Measurements from ENCODE around the gene UBXN6.
A peak's percentile ranks its signal among the peaks of the same experiment; 100 is the strongest.

Gene UBXN6

DNA sequence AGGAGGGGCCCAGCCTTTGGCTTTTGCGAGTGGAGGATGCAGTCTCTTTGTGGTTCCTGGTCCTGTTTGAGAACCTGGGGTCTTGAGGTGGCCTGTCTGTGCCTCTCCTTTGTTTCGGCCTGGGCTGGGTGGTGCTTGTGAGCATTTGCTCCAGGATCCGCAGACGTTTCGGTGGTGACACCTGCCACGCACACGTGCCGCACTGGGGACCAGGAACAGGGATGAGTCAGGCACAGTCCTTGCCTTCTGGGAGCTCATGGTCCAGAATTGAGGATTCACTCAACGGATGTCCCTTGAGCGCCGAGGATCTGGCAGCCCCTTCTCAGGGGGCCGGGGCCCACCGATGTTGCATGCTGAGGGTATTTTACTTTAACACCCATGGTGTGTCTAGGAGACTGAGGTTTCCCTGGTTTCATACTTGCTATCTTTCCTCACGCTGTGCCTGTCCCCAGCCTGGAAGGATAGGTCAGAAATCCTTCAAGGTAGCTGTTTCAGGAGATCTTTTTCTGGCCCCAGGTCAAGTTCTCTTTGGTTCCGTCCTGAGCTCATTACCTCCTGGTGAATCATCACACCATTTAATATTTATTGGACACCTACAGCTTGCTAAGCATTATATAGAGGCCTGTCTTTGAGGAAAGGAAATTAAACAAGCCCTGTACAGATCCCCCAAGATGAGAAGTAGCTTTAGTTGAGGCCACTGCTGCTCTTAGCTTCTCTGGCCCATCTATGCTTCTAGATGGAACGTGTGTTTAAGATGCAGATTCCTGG is 19.6 kb upstream of the UBXN6 start:
- Histone ChIP-seq H3K4me3 (no peak overlapping the region), H3K4me1 (peaks cover 25% of the 10 kb centered on the region), H3K36me3 (peaks cover 69% of the 10 kb centered on the region), H3K9me3 (no peaks in the 10 kb centered on the region), H3K4me2 (no peak overlapping the region), H3K9ac (no peak overlapping the region), H4K20me1 (peaks cover 44% of the 10 kb centered on the region), H3K27me3 (no peaks in the 10 kb centered on the region), H3K27ac (no peak overlapping the region)
- no peak for TF ChIP-seq Cebpa-rat (IDR thresholded peaks at IDR 0.05)

DNA sequence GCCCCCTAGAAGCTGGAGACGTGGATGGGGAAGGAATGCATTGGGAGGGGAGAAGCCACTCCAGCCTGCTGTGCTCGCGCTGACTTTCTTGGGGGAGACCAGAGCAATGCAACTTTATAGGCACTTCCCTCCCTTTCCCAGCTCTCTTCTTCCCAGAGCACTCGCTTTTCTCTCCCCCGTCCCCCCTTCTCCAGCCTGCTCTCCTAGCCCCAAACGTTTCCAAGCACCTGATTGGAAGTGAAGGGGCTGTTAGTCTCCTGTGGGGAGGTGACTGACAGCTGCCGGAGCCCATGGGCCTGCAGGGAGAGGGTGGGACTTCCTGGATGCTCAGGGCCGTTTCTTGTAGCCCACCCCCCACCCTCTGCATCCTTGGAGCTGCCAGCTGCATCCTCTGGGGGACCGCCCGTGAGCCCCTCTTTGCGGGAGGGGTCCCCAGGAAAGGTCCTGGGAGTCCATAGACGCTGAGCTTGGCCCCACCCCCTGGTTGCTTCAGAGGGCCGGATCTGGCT is 17.0 kb upstream of the UBXN6 start:
- Histone ChIP-seq H3K4me3 (peak overlapping the region; percentile 96), H3K27me3 (no peaks in the 10 kb centered on the region)

DNA sequence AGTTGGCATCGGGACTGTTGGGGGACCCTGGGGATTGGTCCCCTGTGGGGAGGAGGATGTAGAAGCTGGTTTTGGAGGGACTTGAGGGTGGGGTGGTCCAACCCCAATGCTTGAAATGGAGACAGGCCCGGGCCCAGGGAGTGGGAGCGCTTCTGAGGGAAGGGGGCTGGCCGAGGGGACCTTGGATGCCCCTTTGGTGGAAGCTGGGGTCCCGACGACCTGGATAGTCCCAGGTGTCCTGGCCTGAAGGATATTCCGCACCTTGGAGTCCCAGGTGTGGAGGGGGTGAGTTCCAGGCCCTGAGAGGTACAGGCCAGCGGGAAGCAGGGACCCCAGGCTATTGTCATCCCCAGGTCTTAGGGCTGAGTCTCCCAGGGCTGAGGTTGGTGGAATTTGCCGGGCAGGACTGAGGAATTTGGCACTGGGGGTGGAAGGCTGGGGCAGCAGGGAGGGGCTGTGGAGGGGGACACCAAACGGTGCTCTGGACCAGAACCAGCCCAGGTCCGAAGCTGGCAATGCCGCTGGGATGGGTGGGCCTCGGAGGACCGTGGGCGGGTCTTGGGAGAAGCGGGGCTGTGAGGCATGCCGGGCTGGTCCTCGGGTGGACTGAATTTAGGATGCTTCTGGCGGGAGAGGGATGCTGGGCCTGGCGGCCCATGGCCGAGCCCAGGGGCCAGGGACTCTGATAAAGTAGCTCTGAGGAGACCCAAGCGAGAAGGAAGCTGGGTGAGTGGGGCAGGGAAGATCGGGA is 16.3 kb upstream of the UBXN6 start:
- Histone ChIP-seq H3K9me3 (no peaks in the 10 kb centered on the region), H3K27me3 (no peaks in the 10 kb centered on the region), H3K9ac (peak overlapping the region; percentile 95), H4K20me1 (peaks cover 29% of the 10 kb centered on the region), H3K4me1 (peaks cover 35% of the 10 kb centered on the region), H3K4me3 (peak overlapping the region; percentile 96), H3K36me3 (peaks cover 38% of the 10 kb centered on the region), H3K4me2 (peak overlapping the region; percentile 100), H3K27ac (peak overlapping the region; percentile 68)
- TF ChIP-seq Cebpa-rat (IDR thresholded peaks at IDR 0.05), result no peak

More for the DNA sequence above, 17.0 kb upstream of the UBXN6 start:
- peaks cover 44% of the 10 kb centered on the region for H3K36me3 ChIP-seq
- peak overlapping the region; percentile 100 for H3K4me2 ChIP-seq
- peaks cover 35% of the 10 kb centered on the region for H3K4me1 ChIP-seq
- no peaks in the 10 kb centered on the region for H3K9me3 ChIP-seq
- peak overlapping the region; percentile 68 for H3K27ac ChIP-seq
- H3K9ac ChIP-seq, result peak overlapping the region; percentile 95
- H4K20me1 ChIP-seq, result peaks cover 30% of the 10 kb centered on the region
- TF ChIP-seq Cebpa-rat (IDR thresholded peaks at IDR 0.05), result no peak

DNA sequence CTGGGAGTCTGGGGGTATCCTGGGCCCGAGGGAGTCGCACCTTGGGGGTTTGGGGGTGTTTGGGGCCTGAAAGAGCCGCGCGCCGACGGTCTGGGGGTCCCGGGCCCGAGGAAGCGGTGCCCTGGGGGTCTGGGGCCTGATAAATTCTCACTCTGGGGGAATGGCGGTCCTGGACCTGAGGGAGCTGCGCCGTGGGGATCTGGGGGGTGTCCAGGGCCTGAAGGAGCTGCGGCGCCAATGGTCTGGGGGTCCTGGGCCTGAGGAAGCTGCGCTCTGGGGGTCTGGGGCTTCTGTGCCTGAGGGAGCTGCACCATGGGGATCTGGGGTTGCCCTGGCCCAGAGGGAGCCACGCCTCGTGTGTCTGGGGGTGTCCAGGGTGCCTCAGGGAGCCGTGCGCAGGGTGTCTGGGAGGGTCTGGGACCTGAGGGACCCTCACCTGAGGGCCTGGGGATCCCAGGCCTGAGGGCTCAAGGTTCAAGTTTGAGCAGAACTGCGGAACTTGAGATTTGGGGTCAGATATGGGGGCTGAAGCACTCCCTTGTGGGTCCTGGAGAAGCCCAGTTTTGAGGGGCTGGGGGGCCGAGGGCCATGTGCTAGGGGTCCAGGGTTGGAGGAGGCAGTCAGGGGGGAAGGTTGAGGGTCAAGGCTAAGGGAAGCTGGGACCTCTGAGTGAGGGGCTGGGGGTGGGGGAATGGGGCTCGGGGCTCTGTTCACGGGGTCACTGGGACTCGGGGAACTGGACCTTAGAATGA is 15.6 kb upstream of the UBXN6 start:
- peak overlapping the region; percentile 100 for H3K4me2 ChIP-seq
- H3K4me3 ChIP-seq, result peak overlapping the region; percentile 96
- H3K9me3 ChIP-seq, result no peaks in the 10 kb centered on the region
- H3K9ac ChIP-seq, result peak overlapping the region; percentile 95
- H3K27ac ChIP-seq, result peak overlapping the region; percentile 89
- TF ChIP-seq Cebpa-rat (IDR thresholded peaks at IDR 0.05), result no peak
- peaks cover 31% of the 10 kb centered on the region for H3K36me3 ChIP-seq
- peaks cover 29% of the 10 kb centered on the region for H4K20me1 ChIP-seq
- peaks cover 35% of the 10 kb centered on the region for H3K4me1 ChIP-seq
- H3K27me3 ChIP-seq, result no peaks in the 10 kb centered on the region

DNA sequence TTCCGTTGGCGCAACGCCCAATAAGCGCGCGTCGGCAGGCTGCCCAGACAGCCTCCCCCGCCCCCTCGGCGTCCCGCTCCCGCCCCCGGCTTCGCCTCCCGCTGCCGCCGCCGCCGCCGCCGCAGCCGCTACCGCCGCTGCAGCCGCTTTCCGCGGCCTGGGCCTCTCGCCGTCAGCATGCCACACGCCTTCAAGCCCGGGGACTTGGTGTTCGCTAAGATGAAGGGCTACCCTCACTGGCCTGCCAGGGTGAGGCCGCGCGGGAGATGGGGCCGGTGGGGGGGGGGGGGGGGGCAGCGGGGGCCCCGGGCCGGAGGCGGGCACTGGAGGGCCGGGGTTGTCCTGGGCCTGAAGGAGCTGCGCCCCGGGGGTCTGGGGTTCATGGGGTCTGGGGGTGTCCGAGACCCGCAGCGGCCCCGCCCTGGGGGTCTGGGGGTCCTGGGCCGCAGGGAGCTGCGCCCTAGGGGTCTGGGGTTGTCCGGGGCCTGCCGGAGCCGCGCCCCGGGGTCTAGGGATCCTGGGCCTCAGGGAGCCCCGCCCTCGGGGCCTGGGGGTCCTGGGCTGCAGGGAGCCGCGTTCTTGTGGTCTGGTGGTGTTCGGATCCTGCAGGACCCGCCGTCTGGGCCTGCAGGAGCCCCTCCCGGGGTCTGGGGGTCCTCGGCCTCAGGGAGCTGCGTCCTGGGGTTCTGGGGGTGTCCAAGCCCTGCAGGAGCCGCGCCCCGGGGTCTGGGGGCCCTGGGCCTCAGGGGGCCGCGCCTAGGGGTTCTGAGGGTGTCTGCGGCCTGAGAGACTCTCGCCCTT is 14.8 kb upstream of the UBXN6 start, which contains the start of gene HDGFL2:
Gene HDGFL2, plus strand, starts transcription at position 124 of the 801 bp plus-strand sequence. Its CDS starts 54 bp downstream, at position 178.
- TF ChIP-seq Cebpa-rat (IDR thresholded peaks at IDR 0.05), result no peak
- Histone ChIP-seq H3K36me3 (peaks cover 22% of the 10 kb centered on the region), H3K4me1 (peaks cover 35% of the 10 kb centered on the region), H4K20me1 (peaks cover 29% of the 10 kb centered on the region), H3K27me3 (no peaks in the 10 kb centered on the region), H3K27ac (peak within 1 kb of the TSS; percentile 89), H3K4me2 (peak within 1 kb of the TSS; percentile 100), H3K9ac (peak within 1 kb of the TSS; percentile 95), H3K9me3 (no peaks in the 10 kb centered on the region), H3K4me3 (peak within 1 kb of the TSS; percentile 96)

DNA sequence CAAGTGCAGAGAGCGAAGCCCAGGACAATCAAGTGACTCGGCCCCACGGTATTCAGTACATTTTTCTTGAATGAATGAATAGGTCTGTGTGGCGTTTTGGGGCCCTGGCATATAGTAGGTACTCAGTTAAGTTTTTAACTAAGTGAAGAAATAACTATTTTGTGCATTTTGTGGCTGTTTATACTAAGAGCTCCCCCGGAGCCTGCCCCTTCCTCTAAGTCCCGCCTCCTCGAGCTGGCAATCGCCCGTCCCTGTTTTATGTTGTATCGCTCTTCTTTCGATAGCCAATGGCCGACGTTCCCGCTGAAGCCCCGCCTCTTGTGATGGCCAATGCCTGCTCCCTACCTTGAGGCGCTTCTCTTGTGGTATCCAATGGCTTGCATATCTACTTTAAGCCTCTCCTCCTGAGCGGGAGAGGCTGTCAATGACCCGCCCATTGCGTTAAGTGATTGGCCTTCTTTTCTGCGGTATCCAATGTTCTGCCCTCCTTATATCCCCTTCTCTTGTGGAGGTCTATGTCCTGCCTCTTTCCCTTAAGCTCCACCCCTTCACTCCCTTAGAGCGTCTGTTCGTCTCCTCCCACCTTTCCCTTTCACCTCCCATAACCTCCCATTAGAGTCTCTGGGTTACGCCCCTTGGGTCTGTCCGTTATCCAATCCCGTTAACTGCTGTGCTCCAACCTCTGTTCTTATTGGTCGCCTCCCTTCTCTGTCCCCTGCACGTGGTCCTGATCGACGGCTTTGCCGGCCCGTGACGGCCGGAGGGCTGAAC is 14.0 kb upstream of the UBXN6 start:
- Histone ChIP-seq H3K4me3 (peak overlapping the region; percentile 96), H3K4me1 (peaks cover 35% of the 10 kb centered on the region), H3K27ac (peak overlapping the region; percentile 76), H4K20me1 (peaks cover 29% of the 10 kb centered on the region), H3K9me3 (no peaks in the 10 kb centered on the region), H3K9ac (peak overlapping the region; percentile 86), H3K36me3 (peaks cover 15% of the 10 kb centered on the region), H3K4me2 (peak overlapping the region; percentile 94), H3K27me3 (no peaks in the 10 kb centered on the region)
- no peak for TF ChIP-seq Cebpa-rat (IDR thresholded peaks at IDR 0.05)

DNA sequence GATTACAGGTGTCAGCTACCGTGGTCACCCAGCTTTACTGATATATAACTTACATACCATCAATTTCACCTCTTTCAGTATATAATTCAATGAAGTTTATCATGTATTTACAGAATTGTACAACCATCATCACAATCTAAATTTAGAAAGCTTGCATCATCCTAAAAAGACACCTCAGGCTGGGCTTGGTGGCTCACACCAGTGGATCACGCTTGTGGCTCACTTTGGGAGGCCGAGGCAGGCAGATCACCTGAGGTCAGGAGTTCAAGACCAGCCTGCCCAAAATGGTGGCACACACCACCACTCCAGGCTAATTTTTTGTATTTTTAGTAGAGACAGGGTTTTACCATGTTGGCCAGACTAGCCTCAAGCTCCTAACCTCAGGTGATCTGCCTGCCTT is 10.2 kb upstream of the UBXN6 start:
- H3K27ac ChIP-seq, result no peak overlapping the region
- no peaks in the 10 kb centered on the region for H3K36me3 ChIP-seq
- no peak overlapping the region for H3K4me2 ChIP-seq
- no peak overlapping the region for H3K4me3 ChIP-seq
- H3K9me3 ChIP-seq, result no peaks in the 10 kb centered on the region
- no peaks in the 10 kb centered on the region for H3K27me3 ChIP-seq
- peaks cover 10% of the 10 kb centered on the region; the same call in 1 of the 2 replicates for H3K4me1 ChIP-seq
- no peak for TF ChIP-seq Cebpa-rat (IDR thresholded peaks at IDR 0.05)
- no peak overlapping the region for H3K9ac ChIP-seq
- H4K20me1 ChIP-seq, result peaks cover 4% of the 10 kb centered on the region; the same call in 1 of the 2 replicates

DNA sequence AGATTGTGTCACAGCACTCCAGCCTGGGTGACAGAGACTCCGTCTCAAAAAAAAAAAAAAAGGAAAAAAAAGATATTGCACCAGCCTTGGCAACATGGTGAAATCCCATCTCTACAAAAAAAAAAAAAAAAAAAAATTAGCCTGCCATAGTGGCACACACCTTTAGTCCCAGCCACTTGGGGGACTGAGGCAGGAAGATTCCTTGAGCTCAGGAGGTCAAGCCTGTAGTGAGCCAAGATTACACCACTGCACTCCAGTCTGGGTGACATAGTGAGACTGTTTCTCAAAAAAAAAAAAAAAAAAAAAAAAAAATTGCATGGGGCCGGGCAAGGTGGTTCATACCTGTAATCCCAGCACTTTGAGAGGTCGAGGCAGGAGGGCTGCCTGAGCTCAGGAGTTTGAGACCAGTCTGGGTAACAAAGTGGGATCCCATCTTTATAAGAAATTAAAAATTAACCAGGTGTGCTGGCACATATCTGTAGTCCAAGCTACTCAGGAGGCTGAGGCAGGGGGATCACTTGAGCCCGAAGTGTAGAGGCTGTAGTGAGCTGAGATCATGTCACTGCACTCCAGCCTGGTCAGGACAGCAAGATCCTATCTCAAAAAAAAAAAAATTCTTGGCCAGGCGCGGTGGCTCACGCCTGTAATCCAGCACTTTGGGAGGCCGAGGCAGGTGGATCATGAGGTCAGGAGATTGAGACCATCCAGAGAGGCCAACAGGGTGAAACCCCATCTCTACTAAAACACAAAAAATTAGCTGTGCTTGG is 7.4 kb upstream of the UBXN6 start:
- Histone ChIP-seq H3K9ac (no peak overlapping the region), H3K4me2 (no peak overlapping the region), H3K36me3 (no peaks in the 10 kb centered on the region), H3K4me3 (no peak overlapping the region), H4K20me1 (no peaks in the 10 kb centered on the region), H3K4me1 (no peaks in the 10 kb centered on the region), H3K27ac (no peak overlapping the region), H3K9me3 (no peaks in the 10 kb centered on the region), H3K27me3 (no peaks in the 10 kb centered on the region)
- no peak for TF ChIP-seq Cebpa-rat (IDR thresholded peaks at IDR 0.05)
